GM12878 (cell line): Measurements from ENCODE around the gene NCAPH2. TPM values are rescaled to one million over a fixed set of nuclear protein-coding genes. Genes with fewer than 3 reads are reported as not detected.

Experiments used
- ATAC-seq: fragments of 200-7000 bp; cut with Tn5 transposase; 3 replicates; pipeline ENCODE4 v1.9.1; 2020; ENCODE audit warnings: mild to moderate bottlenecking, moderate library complexity
- BruUV-seq: library from RNA; stranded (reverse); fragments of 400-500 nt; replicated peaks from 2 replicates; lab custom pipeline; 2021; lab: Mats Ljungman, UMichigan
- CTCF ChIA-PET: fragments of 300-600 bp; sonication (Branson Sonifier 250); formaldehyde crosslinking; extraction: SDS; loops from one replicate; lab custom pipeline; 2021; ENCODE audit warnings: inconsistent platforms; lab: Yijun Ruan, JAX
- POLR2A ChIA-PET: fragments of 350-600 bp; formaldehyde crosslinking; extraction: SDS; loops from one replicate; lab custom pipeline; 2021; ENCODE audit warnings: inconsistent platforms; lab: Charles Lee
- RAD21 ChIA-PET: fragments of 300-600 bp; sonication (Branson Sonifier 250); formaldehyde crosslinking; loops from one replicate; lab custom pipeline; 2023; ENCODE audit warnings: antibody characterized with exemption; ENCODE audit not compliant: unreplicated experiment; lab: Charles Lee
- SMC1A ChIA-PET: fragments of 300-600 bp; sonication (Branson Sonifier 250); formaldehyde crosslinking; loops from one replicate; lab custom pipeline; 2023; ENCODE audit not compliant: unreplicated experiment, uncharacterized antibody; lab: Charles Lee
- DNase-seq: peaks from one replicate; pipeline ENCODE4 v3.0.0-alpha.2; 2011; ENCODE audit warnings: low read depth, low spot score
- FAIRE-seq: peaks from 3 replicates; lab custom pipeline; 2011; peaks lifted over from hg19 to GRCh38; lab: Jason Lieb, UNC
- H2AFZ ChIP-seq: 2 replicates; pipeline ENCODE4 v1.6.0; 2011; ENCODE audit warnings: low read depth, low read length, control low read depth; ENCODE audit not compliant: control insufficient read depth
- H3K27ac ChIP-seq: 2 replicates; pipeline ENCODE4 v1.5.1; 2011; ENCODE audit warnings: control low read depth; ENCODE audit not compliant: control insufficient read depth, insufficient read depth
- H3K27me3 ChIP-seq, 2 experiments: replicated peaks in 1 of 2; 2 replicates each; pipeline versions ENCODE4 v1.6.0 to v1.6.1; 2011; ENCODE audit warnings: low read length in 1 of 2; ENCODE audit not compliant: control insufficient read depth in 2 of 2, insufficient read depth in 2 of 2
- H3K36me3 ChIP-seq, 2 experiments: 2 replicates each; pipeline ENCODE4 v1.5.1; 2011; ENCODE audit warnings: low read length in 1 of 2; ENCODE audit not compliant: control insufficient read depth in 2 of 2, insufficient read depth in 2 of 2
- H3K4me1 ChIP-seq: 2 replicates; pipeline ENCODE4 v1.6.1; 2011; ENCODE audit warnings: mild to moderate bottlenecking, low read length, moderate library complexity, mixed read lengths; ENCODE audit not compliant: control insufficient read depth, insufficient read depth
- H3K4me2 ChIP-seq: 2 replicates; pipeline ENCODE4 v1.6.0; 2011; ENCODE audit warnings: control low read depth; ENCODE audit not compliant: control insufficient read depth, insufficient read depth
- H3K4me3 ChIP-seq: fragments of 200-600 bp; sonication (generic); 2 replicates; pipeline ENCODE4 v1.5.1; 2016
- H3K79me2 ChIP-seq: 2 replicates; pipeline ENCODE4 v1.6.0; 2011; ENCODE audit warnings: low read length; ENCODE audit not compliant: control insufficient read depth, insufficient read depth
- H3K9ac ChIP-seq: 2 replicates; pipeline ENCODE4 v1.8.0; 2011; ENCODE audit warnings: low read length, control low read depth, mixed read lengths; ENCODE audit not compliant: control insufficient read depth, insufficient read depth
- H3K9me3 ChIP-seq: replicated peaks from 3 replicates; pipeline ENCODE4 v1.5.1; 2011; ENCODE audit warnings: mild to moderate bottlenecking, low read length; ENCODE audit not compliant: control insufficient read depth, insufficient read depth
- H4K20me1 ChIP-seq: 2 replicates; pipeline ENCODE4 v1.6.0; 2011; ENCODE audit not compliant: control insufficient read depth, insufficient read depth
- FOXM1 ChIP-seq: IDR thresholded peaks from 2 replicates; pipeline ENCODE4 v1.6.1; 2012; ENCODE audit warnings: low read depth, mild to moderate bottlenecking, inconsistent platforms, low read length, moderate library complexity
- IRF4 ChIP-seq: IDR thresholded peaks from 2 replicates; pipeline ENCODE4 v1.6.1; 2011; ENCODE audit warnings: low read depth, low read length
- KDM1A ChIP-seq: fragments of 200-600 bp; sonication (generic); IDR thresholded peaks from 2 replicates; pipeline ENCODE4 v1.6.1; 2016; ENCODE audit warnings: borderline replicate concordance
- MTA3 ChIP-seq: IDR thresholded peaks from 2 replicates; pipeline ENCODE4 v1.6.1; 2012; ENCODE audit warnings: low read length, inconsistent platforms, borderline replicate concordance
- MYB ChIP-seq: fragments of 150-350 bp; IDR thresholded peaks from 2 replicates; pipeline ENCODE4 v1.6.1; 2014; ENCODE audit warnings: mild to moderate bottlenecking, low read depth, low read length, borderline replicate concordance
- SMARCA5 ChIP-seq: fragments of 450-650 bp; IDR thresholded peaks from 2 replicates; pipeline ENCODE4 v1.6.1; 2017; ENCODE audit warnings: mild to moderate bottlenecking
- SPI1 ChIP-seq: IDR thresholded peaks from 2 replicates; pipeline ENCODE4 v1.6.1; 2011; ENCODE audit warnings: low read depth, mild to moderate bottlenecking, low read length, moderate library complexity, borderline replicate concordance; ENCODE audit not compliant: insufficient read depth
- WGBS: methylation state at CpG from one replicate; pipeline ENCODE4 v1.1.6; 2016; ENCODE audit warnings: low lambda C conversion rate; ENCODE audit not compliant: insufficient replicate concordance, insufficient coverage; ENCODE audit errors: missing lambda C conversion rate; 5-methylcytosine and 5-hydroxymethylcytosine counted together
- in situ Hi-C: fragments of 300-500 bp; cut with MboI; formaldehyde crosslinking; loops from 9 replicates; pipeline ENCODE4 v1.14.3; 2018; ENCODE audit warnings: mixed read lengths
- intact Hi-C: fragments of 100-400 bp; cut with micrococcal nuclease; formaldehyde crosslinking; loops from one replicate; pipeline ENCODE4 v1.14.2; 2022; ENCODE audit not compliant: unreplicated experiment
- polyA plus RNA-seq, 11 experiments: library from polyadenylated mRNA; depleted of rRNA in 4 of 11; unstranded in 6 of 11; stranded (reverse) in 5 of 11; fragments of >200 nt; fragmentation: Nextera tagmentation in 4 of 11; fragmentation: Illumina TruSeq in 1 of 11; extraction: Ambion mirVana in 4 of 11; extraction: Trizol in 1 of 11; gene quantifications; 1 replicate in 1 of 11; 2 replicates in 10 of 11; pipeline versions ENCODE4 v1.2.1 to v1.2.3, GENCODE V29; 2011 to 2016; ENCODE audit warnings: inconsistent platforms in 2 of 11, missing spikeins in 2 of 11, low read depth in 1 of 11
- total RNA-seq, 4 experiments: library from RNA; depleted of rRNA in 3 of 4; stranded (reverse); fragments of >200 nt in 3 of 4; fragmentation: Illumina TruSeq in 1 of 4; extraction: Trizol in 1 of 4; gene quantifications; 2 replicates each; pipeline versions ENCODE4 v1.2.1 to v1.2.3, GENCODE V29; 2013 to 2021
- TF ChIP-seq, protein P1 (sequence below): fragments of 450-650 bp; IDR thresholded peaks from 2 replicates; pipeline ENCODE4 v1.6.1; 2016; ENCODE audit warnings: mild to moderate bottlenecking
- TF ChIP-seq, protein P2 (sequence below): IDR thresholded peaks from 2 replicates; pipeline ENCODE4 v1.6.1; 2012; ENCODE audit warnings: low read depth, low read length, improper control_type of control experiment
- TF ChIP-seq, protein P3 (sequence below): fragments of 450-650 bp; IDR thresholded peaks from 2 replicates; pipeline ENCODE4 v1.6.1; 2017; ENCODE audit warnings: low read depth, mild to moderate bottlenecking, moderate library complexity
- TF ChIP-seq, protein P4 (sequence below): IDR thresholded peaks from 2 replicates; pipeline ENCODE4 v1.6.1; 2011; ENCODE audit warnings: borderline replicate concordance, low read depth, mild to moderate bottlenecking, moderate library complexity, low read length; ENCODE audit not compliant: insufficient read depth, poor library complexity, severe bottlenecking

NCAPH2 gene
- total and polyA plus RNA-seq, 10 of the 15 experiments (the other 5 are each of a cell fraction or from before 2014, with no cell fraction given): 5.0 to 110 (median 59.9) TPM

DNA sequence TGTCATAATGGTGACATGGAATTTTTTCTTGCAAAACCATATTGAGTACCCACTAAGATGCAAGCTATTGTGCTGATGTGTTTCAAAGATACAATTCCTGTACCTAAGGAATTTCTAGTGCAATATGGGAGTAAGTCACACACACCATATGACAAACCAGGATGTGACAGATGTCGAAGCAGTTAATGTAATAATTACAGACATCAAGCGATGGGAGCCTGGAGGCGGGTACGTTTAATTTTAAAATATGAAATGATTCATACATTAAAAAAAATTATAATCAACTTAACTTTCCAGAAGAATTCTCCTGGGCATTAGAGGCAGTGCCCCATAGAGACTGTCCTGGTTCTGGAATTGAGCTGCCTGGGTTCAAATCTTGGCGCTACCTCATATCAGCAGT is 48.7 kb downstream of the NCAPH2 start:
- H3K4me1 ChIP-seq: no peaks in the 10 kb centered on the region
- H4K20me1 ChIP-seq: no peaks in the 10 kb centered on the region
- RAD21 ChIA-PET: interaction anchor here (0.9 kb wide), 2 partner anchors 9 to 30 kb away, joined by 3 read pairs; no protein-coding TSS in a partner anchor
- H3K27me3 ChIP-seq: peaks cover 0 to 1% of the 10 kb centered on the region in 2 experiments; a peak in 1 of 4 replicates
- POLR2A ChIA-PET: no interaction called here
- DNase-seq (no peak), FAIRE-seq (no peak), ATAC-seq (no peak)
- SMC1A ChIA-PET: interaction anchor here (1.1 to 1.5 kb wide), 3 partner anchors 14 to 34 kb away, joined by 3 to 4 read pairs (median 3); no protein-coding TSS in a partner anchor
- BruUV-seq: no TSS peak
- H3K36me3 ChIP-seq: no peaks in the 10 kb centered on the region
- H3K79me2 ChIP-seq: no peaks in the 10 kb centered on the region
- no peak overlapping the region for H3K4me3 ChIP-seq
- in situ Hi-C loops (no loop called here), intact Hi-C loops (no loop called here)
- no peaks in the 10 kb centered on the region for H3K9me3 ChIP-seq
- TF ChIP-seq, protein P1, sequence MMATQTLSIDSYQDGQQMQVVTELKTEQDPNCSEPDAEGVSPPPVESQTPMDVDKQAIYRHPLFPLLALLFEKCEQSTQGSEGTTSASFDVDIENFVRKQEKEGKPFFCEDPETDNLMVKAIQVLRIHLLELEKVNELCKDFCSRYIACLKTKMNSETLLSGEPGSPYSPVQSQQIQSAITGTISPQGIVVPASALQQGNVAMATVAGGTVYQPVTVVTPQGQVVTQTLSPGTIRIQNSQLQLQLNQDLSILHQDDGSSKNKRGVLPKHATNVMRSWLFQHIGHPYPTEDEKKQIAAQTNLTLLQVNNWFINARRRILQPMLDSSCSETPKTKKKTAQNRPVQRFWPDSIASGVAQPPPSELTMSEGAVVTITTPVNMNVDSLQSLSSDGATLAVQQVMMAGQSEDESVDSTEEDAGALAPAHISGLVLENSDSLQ: no peak
- H3K27ac ChIP-seq: no peak overlapping the region
- CTCF ChIA-PET: interaction anchor here (0.7 to 1.8 kb wide), 7 partner anchors 9 to 280 kb away, joined by 3 to 6 read pairs (median 4); partner anchors contain the start of genes LMF2, NCAPH2 and SCO2
- no peak overlapping the region for H3K4me2 ChIP-seq
- H2AFZ ChIP-seq: no peak overlapping the region
- 16% methylated on average over 5 of the region's 5 CpGs for WGBS
- no peak overlapping the region for H3K9ac ChIP-seq

DNA sequence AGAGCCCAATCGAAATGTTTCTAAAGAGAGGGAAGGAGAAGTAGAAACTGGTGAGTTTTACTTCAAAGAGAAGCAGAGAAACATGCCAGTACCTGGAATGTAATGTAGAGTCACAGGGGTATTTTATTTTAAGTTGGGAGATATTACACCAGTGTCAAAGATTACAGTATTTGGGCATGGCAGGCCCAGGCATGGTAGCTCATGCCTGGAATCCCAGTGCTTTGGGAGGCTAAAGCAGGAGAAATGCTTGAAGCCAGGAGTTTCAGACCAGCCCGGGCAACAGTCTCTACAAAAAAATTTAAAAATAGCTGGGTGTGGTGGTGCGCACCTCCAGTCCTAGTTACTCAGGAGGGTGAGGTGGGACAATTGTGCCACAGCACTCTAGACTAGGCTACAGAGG is 52.0 kb downstream of the NCAPH2 start:
- ChIA-PET CTCF (interaction anchor here (0.9 kb wide), 1 partner anchor 62 kb away, joined by 4 read pairs; no protein-coding TSS in a partner anchor), POLR2A (no interaction called here), SMC1A (interaction anchor here (0.6 to 1.0 kb wide), 3 partner anchors 9 to 29 kb away, joined by 3 to 4 read pairs (median 3); no protein-coding TSS in a partner anchor), RAD21 (no interaction called here)
- Histone ChIP-seq H3K36me3 (no peaks in the 10 kb centered on the region), H3K9ac (no peak overlapping the region), H3K27ac (no peak overlapping the region), H2AFZ (no peak overlapping the region), H4K20me1 (no peaks in the 10 kb centered on the region), H3K4me2 (no peak overlapping the region), H3K27me3 (peaks cover 0 to 1% of the 10 kb centered on the region in 2 experiments; a peak in 1 of 4 replicates), H3K4me3 (no peak overlapping the region), H3K4me1 (no peaks in the 10 kb centered on the region), H3K9me3 (no peaks in the 10 kb centered on the region), H3K79me2 (no peaks in the 10 kb centered on the region)
- WGBS: 65% methylated on average over 3 of the region's 3 CpGs
- DNase-seq (no peak), FAIRE-seq (no peak), ATAC-seq (no peak)
- in situ Hi-C loops (no loop called here), intact Hi-C loops (loop anchor here (5.0 kb wide), 1 partner anchor 33 kb away; the partner anchor contains the start of gene SCO2)
- BruUV-seq: no TSS peak
- TF ChIP-seq SPI1: no peak
- no peak for TF ChIP-seq IRF4
- no peak for TF ChIP-seq SMARCA5
- TF ChIP-seq, protein P2, sequence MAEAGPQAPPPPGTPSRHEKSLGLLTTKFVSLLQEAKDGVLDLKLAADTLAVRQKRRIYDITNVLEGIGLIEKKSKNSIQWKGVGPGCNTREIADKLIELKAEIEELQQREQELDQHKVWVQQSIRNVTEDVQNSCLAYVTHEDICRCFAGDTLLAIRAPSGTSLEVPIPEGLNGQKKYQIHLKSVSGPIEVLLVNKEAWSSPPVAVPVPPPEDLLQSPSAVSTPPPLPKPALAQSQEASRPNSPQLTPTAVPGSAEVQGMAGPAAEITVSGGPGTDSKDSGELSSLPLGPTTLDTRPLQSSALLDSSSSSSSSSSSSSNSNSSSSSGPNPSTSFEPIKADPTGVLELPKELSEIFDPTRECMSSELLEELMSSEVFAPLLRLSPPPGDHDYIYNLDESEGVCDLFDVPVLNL: no peak
- TF ChIP-seq, protein P3, sequence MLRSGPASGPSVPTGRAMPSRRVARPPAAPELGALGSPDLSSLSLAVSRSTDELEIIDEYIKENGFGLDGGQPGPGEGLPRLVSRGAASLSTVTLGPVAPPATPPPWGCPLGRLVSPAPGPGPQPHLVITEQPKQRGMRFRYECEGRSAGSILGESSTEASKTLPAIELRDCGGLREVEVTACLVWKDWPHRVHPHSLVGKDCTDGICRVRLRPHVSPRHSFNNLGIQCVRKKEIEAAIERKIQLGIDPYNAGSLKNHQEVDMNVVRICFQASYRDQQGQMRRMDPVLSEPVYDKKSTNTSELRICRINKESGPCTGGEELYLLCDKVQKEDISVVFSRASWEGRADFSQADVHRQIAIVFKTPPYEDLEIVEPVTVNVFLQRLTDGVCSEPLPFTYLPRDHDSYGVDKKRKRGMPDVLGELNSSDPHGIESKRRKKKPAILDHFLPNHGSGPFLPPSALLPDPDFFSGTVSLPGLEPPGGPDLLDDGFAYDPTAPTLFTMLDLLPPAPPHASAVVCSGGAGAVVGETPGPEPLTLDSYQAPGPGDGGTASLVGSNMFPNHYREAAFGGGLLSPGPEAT: no peak
- no peak for TF ChIP-seq KDM1A
- TF ChIP-seq, protein P4, sequence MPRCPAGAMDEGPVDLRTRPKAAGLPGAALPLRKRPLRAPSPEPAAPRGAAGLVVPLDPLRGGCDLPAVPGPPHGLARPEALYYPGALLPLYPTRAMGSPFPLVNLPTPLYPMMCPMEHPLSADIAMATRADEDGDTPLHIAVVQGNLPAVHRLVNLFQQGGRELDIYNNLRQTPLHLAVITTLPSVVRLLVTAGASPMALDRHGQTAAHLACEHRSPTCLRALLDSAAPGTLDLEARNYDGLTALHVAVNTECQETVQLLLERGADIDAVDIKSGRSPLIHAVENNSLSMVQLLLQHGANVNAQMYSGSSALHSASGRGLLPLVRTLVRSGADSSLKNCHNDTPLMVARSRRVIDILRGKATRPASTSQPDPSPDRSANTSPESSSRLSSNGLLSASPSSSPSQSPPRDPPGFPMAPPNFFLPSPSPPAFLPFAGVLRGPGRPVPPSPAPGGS: no peak
- TF ChIP-seq MTA3: no peak
- TF ChIP-seq FOXM1: no peak
- no peak for TF ChIP-seq MYB
